HCT116 (cell line): ENCODE data around the gene NXN. TPM values are rescaled to one million over a fixed set of nuclear protein-coding genes. Genes with fewer than 3 reads are reported as not detected.

Experiments
- ATAC-seq: fragments of 200-7000 bp; cut with Tn5 transposase; 2 replicates; pipeline ENCODE4 v1.9.1; 2020; ENCODE audit warnings: mild to moderate bottlenecking, moderate library complexity
- BruUV-seq: library from RNA; stranded (reverse); fragments of 400-500 nt; replicated peaks from 2 replicates; lab custom pipeline; 2021; lab: Mats Ljungman, UMichigan
- CTCF ChIA-PET: fragments of 300-600 bp; sonication (Branson Sonifier 250); formaldehyde crosslinking; loops from one replicate; lab custom pipeline; 2021; ENCODE audit warnings: antibody characterized with exemption; lab: Charles Lee
- POLR2A ChIA-PET: fragments of 300-600, 350-600 bp; sonication (Branson Sonifier 250); formaldehyde crosslinking; loops from one replicate; lab custom pipeline; 2021; ENCODE audit warnings: antibody characterized with exemption; lab: Charles Lee
- RAD21 ChIA-PET, 2 experiments: fragments of 300-600 bp; sonication (Branson Sonifier 250); formaldehyde crosslinking; loops; one replicate each; lab custom pipeline; 2023; ENCODE audit warnings: low total read pairs in 2 of 2; ENCODE audit not compliant: uncharacterized antibody in 2 of 2, unreplicated experiment in 2 of 2, low non-redundant PET in 1 of 2; lab: Charles Lee
- DNase-seq: peaks from one replicate; pipeline ENCODE4 v3.0.0-alpha.2; 2010; ENCODE audit warnings: low read depth, low spot score
- H2AFZ ChIP-seq: fragments of 200-600 bp; shearing (Covaris generic), sonication (generic); 2 replicates; pipeline ENCODE4 v1.6.1; 2017; ENCODE audit warnings: low read depth, mixed run types, mixed read lengths, antibody characterized with exemption, low read length; ENCODE audit not compliant: poor library complexity, severe bottlenecking
- H3K27ac ChIP-seq: 2 replicates; pipeline ENCODE4 v1.5.1; 2012; ENCODE audit warnings: low read depth, low read length
- H3K27me3 ChIP-seq: fragments of 200-600 bp; sonication (generic); 2 replicates; pipeline ENCODE4 v1.6.1; 2016; ENCODE audit warnings: mixed run types, low read length, mixed read lengths; ENCODE audit not compliant: insufficient read depth
- H3K36me3 ChIP-seq, 2 experiments: fragments of 200-500 bp in 1 of 2; fragments of 200-600 bp in 1 of 2; sonication (Bioruptor generic) in 1 of 2; sonication (generic) in 1 of 2; 2 replicates each; pipeline versions ENCODE4 v1.5.1 to v1.6.1; 2014 to 2016; ENCODE audit warnings: low read length in 2 of 2, inconsistent platforms in 1 of 2, mixed read lengths in 1 of 2, mixed run types in 1 of 2; ENCODE audit not compliant: insufficient read depth in 2 of 2, control insufficient read depth in 1 of 2
- H3K4me1 ChIP-seq, 2 experiments: fragments of 200-600 bp in 1 of 2; sonication (generic) in 1 of 2; 2 replicates each; pipeline versions ENCODE4 v1.5.1 to v1.6.1; 2012 to 2017; ENCODE audit warnings: low read length in 2 of 2, inconsistent platforms in 1 of 2, mild to moderate bottlenecking in 1 of 2, mixed read lengths in 1 of 2, mixed run types in 1 of 2, moderate library complexity in 1 of 2; ENCODE audit not compliant: insufficient read depth in 2 of 2, control insufficient read depth in 1 of 2
- H3K4me2 ChIP-seq: fragments of 200-600 bp; sonication (generic); 2 replicates; pipeline ENCODE4 v1.6.1; 2017; ENCODE audit warnings: mixed run types, low read length, mixed read lengths
- H3K4me3 ChIP-seq, 2 experiments: fragments of 200-600 bp in 1 of 2; sonication (generic) in 1 of 2; replicated peaks in 1 of 2; 2 replicates each; pipeline ENCODE4 v1.5.1; 2011 to 2016; ENCODE audit warnings: low read length in 2 of 2, control low read depth in 1 of 2, low read depth in 1 of 2, mild to moderate bottlenecking in 1 of 2, mixed read lengths in 1 of 2, mixed run types in 1 of 2
- H3K79me2 ChIP-seq: fragments of 200-600 bp; sonication (generic); 2 replicates; pipeline ENCODE4 v1.6.1; 2017; ENCODE audit warnings: mild to moderate bottlenecking, mixed run types, low read length, moderate library complexity, mixed read lengths; ENCODE audit not compliant: insufficient read depth
- H3K9ac ChIP-seq: fragments of 200-600 bp; sonication (generic); 2 replicates; pipeline ENCODE4 v1.6.1; 2016; ENCODE audit warnings: low read length, mixed read lengths
- H3K9me2 ChIP-seq: fragments of 200-600 bp; sonication (generic), shearing (Covaris generic); 2 replicates; pipeline ENCODE4 v1.6.1; 2017; ENCODE audit warnings: mixed run types, mild to moderate bottlenecking, moderate library complexity; ENCODE audit not compliant: insufficient read depth
- H3K9me3 ChIP-seq, 2 experiments: fragments of 200-500 bp in 1 of 2; fragments of 200-600 bp in 1 of 2; sonication (Bioruptor generic) in 1 of 2; sonication (generic) in 1 of 2; 2 replicates each; pipeline ENCODE4 v1.6.1; 2014 to 2017; ENCODE audit warnings: low read length in 2 of 2, mixed read lengths in 2 of 2, inconsistent platforms in 1 of 2, low read depth in 1 of 2, mild to moderate bottlenecking in 1 of 2, mixed run types in 1 of 2, moderate library complexity in 1 of 2; ENCODE audit not compliant: control insufficient read depth in 1 of 2, insufficient read depth in 1 of 2
- H4K20me1 ChIP-seq: fragments of 200-600 bp; sonication (generic), shearing (Covaris generic); 2 replicates; pipeline ENCODE4 v1.6.1; 2017; ENCODE audit warnings: mixed run types, mild to moderate bottlenecking, moderate library complexity; ENCODE audit not compliant: insufficient read depth
- CEBPB ChIP-seq: IDR thresholded peaks from 2 replicates; pipeline ENCODE4 v1.6.1; 2012; ENCODE audit warnings: low read depth
- EGR1 ChIP-seq: IDR thresholded peaks from 2 replicates; pipeline ENCODE4 v1.6.1; 2012; ENCODE audit warnings: low read depth
- ELF1 ChIP-seq: IDR thresholded peaks from 2 replicates; pipeline ENCODE4 v1.6.1; 2012; ENCODE audit warnings: low read depth, borderline replicate concordance
- EZH2phosphoT487 ChIP-seq: fragments of 200-600 bp; IDR thresholded peaks from 2 replicates; pipeline ENCODE4 v1.6.1; 2018; ENCODE audit warnings: antibody characterized with exemption, borderline replicate concordance
- FOSL1 ChIP-seq: IDR thresholded peaks from 2 replicates; pipeline ENCODE4 v1.6.1; 2012; ENCODE audit warnings: low read depth
- POLR2AphosphoS5 ChIP-seq: IDR thresholded peaks from 2 replicates; pipeline ENCODE4 v1.6.1; 2011; ENCODE audit warnings: mild to moderate bottlenecking, low read depth, low read length, moderate library complexity
- RAD21 ChIP-seq: IDR thresholded peaks from 2 replicates; pipeline ENCODE4 v1.6.1; 2012; ENCODE audit warnings: low read depth, mild to moderate bottlenecking
- SIN3A ChIP-seq: IDR thresholded peaks from 2 replicates; pipeline ENCODE4 v1.6.1; 2012; ENCODE audit warnings: low read depth
- SP1 ChIP-seq: IDR thresholded peaks from 2 replicates; pipeline ENCODE4 v1.6.1; 2012; ENCODE audit warnings: low read depth
- SRF ChIP-seq: IDR thresholded peaks from 2 replicates; pipeline ENCODE4 v1.6.1; 2012; ENCODE audit warnings: low read depth
- YY1 ChIP-seq: IDR thresholded peaks from 2 replicates; pipeline ENCODE4 v1.6.1; 2011; ENCODE audit warnings: low read length, low read depth, moderate library complexity, mild to moderate bottlenecking; ENCODE audit not compliant: insufficient replicate concordance; ENCODE audit errors: extremely low read depth
- ZFX ChIP-seq: fragments of 450-650 bp; IDR thresholded peaks from 2 replicates; pipeline ENCODE4 v1.6.1; 2017
- intact Hi-C: fragments of 100-400 bp; cut with micrococcal nuclease; formaldehyde crosslinking; loops from 2 replicates; pipeline ENCODE4 v1.10.0; 2022
- total RNA-seq: library from RNA; stranded (reverse); gene quantifications from one replicate; pipeline ENCODE4 v1.2.1, GENCODE V29; 2021; ENCODE audit not compliant: unreplicated experiment
- TF ChIP-seq, protein P1 (sequence below): IDR thresholded peaks from 2 replicates; pipeline ENCODE4 v1.6.1; 2011; ENCODE audit warnings: mild to moderate bottlenecking, low read length, moderate library complexity; ENCODE audit not compliant: insufficient replicate concordance; ENCODE audit errors: extremely low read depth
- TF ChIP-seq, protein P2 (sequence below): IDR thresholded peaks from 2 replicates; pipeline ENCODE4 v1.6.1; 2012
- TF ChIP-seq, protein P3 (sequence below), 3 experiments: fragments of 200-600 bp in 1 of 3; sonication (generic) in 1 of 3; IDR thresholded peaks in 2 of 3; conservative IDR thresholded peaks in 1 of 3; 2 replicates each; pipeline ENCODE4 v1.5.1; 2012 to 2017; ENCODE audit warnings: low read depth in 2 of 3, low read length in 2 of 3, antibody characterized with exemption in 1 of 3, borderline replicate concordance in 1 of 3, control low read depth in 1 of 3, mild to moderate bottlenecking in 1 of 3, mixed read lengths in 1 of 3, mixed run types in 1 of 3, moderate library complexity in 1 of 3; ENCODE audit not compliant: insufficient read depth in 1 of 3

Gene NXN
- total RNA-seq, 1 experiment from 2014 or later, result 83.7 TPM

DNA sequence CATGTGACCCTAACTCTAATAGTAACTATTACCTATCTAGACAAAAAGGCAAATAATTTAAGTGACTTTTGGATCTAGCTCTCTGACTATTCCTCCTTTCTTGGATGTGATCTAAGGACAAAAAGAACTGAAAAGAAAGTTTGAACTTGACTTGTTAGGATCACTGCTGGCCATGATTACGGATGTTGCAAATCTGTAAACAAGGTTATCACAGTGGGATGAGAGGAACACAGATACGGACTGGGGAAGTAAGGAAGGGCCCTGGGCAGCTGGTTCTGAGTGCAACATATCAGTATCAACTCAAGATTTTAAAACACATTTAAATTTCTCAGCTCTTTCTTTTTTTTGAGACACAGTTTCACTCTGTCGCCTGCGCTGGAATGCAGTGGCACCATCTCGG lies 118.8 kb downstream of the NXN start:
- no peaks in the 10 kb centered on the region for H4K20me1 ChIP-seq
- POLR2A ChIA-PET, result no interaction called here

More for the DNA sequence above, 118.8 kb downstream of the NXN start:
- ChIA-PET CTCF (interaction anchor here (0.9 kb wide), 1 partner anchor 120 kb away, joined by 3 read pairs; no protein-coding TSS in a partner anchor), RAD21 (no interaction called here)
- H3K36me3 ChIP-seq, result no peaks in the 10 kb centered on the region
- peaks cover 49% of the 10 kb centered on the region for H3K79me2 ChIP-seq
- no peak overlapping the region for H3K27ac ChIP-seq
- H3K4me2 ChIP-seq, result no peak overlapping the region
- H2AFZ ChIP-seq, result no peak overlapping the region
- no peaks in the 10 kb centered on the region for H3K27me3 ChIP-seq
- H3K9me2 ChIP-seq, result no peaks in the 10 kb centered on the region
- no TSS peak for BruUV-seq
- H3K9ac ChIP-seq, result no peak overlapping the region
- TF ChIP-seq, protein P1, sequence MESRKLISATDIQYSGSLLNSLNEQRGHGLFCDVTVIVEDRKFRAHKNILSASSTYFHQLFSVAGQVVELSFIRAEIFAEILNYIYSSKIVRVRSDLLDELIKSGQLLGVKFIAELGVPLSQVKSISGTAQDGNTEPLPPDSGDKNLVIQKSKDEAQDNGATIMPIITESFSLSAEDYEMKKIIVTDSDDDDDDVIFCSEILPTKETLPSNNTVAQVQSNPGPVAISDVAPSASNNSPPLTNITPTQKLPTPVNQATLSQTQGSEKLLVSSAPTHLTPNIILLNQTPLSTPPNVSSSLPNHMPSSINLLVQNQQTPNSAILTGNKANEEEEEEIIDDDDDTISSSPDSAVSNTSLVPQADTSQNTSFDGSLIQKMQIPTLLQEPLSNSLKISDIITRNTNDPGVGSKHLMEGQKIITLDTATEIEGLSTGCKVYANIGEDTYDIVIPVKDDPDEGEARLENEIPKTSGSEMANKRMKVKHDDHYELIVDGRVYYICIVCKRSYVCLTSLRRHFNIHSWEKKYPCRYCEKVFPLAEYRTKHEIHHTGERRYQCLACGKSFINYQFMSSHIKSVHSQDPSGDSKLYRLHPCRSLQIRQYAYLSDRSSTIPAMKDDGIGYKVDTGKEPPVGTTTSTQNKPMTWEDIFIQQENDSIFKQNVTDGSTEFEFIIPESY, result no peak
- TF ChIP-seq SP1, result no peak
- no peak for TF ChIP-seq EZH2phosphoT487
- TF ChIP-seq SIN3A, result no peak
- no peak for TF ChIP-seq YY1
- no peak for TF ChIP-seq POLR2AphosphoS5
- no peak for TF ChIP-seq EGR1
- no peak for TF ChIP-seq CEBPB
- no peak for TF ChIP-seq RAD21
- TF ChIP-seq FOSL1, result no peak
- TF ChIP-seq, protein P2, sequence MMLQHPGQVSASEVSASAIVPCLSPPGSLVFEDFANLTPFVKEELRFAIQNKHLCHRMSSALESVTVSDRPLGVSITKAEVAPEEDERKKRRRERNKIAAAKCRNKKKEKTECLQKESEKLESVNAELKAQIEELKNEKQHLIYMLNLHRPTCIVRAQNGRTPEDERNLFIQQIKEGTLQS, result no peak
- TF ChIP-seq SRF, result no peak
- no peak for TF ChIP-seq ZFX
- TF ChIP-seq, protein P3, sequence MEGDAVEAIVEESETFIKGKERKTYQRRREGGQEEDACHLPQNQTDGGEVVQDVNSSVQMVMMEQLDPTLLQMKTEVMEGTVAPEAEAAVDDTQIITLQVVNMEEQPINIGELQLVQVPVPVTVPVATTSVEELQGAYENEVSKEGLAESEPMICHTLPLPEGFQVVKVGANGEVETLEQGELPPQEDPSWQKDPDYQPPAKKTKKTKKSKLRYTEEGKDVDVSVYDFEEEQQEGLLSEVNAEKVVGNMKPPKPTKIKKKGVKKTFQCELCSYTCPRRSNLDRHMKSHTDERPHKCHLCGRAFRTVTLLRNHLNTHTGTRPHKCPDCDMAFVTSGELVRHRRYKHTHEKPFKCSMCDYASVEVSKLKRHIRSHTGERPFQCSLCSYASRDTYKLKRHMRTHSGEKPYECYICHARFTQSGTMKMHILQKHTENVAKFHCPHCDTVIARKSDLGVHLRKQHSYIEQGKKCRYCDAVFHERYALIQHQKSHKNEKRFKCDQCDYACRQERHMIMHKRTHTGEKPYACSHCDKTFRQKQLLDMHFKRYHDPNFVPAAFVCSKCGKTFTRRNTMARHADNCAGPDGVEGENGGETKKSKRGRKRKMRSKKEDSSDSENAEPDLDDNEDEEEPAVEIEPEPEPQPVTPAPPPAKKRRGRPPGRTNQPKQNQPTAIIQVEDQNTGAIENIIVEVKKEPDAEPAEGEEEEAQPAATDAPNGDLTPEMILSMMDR (IDR thresholded peaks at IDR 0.05 in 2 of 3, conservative IDR thresholded peaks at IDR 0.05 in 1 of 3; ENCODE audit: borderline replicate concordance in 1 of 3, insufficient read depth in 1 of 3, low read depth in 2 of 3, low read length in 2 of 3), result no peak
- TF ChIP-seq ELF1, result no peak
- ATAC-seq, result no peak
- no peak overlapping the region for H3K4me3 ChIP-seq
- no peak for DNase-seq
- H3K9me3 ChIP-seq, result no peaks in the 10 kb centered on the region
- H3K4me1 ChIP-seq, result peaks cover 4 to 18% of the 10 kb centered on the region in 2 experiments; a peak in 3 of 4 replicates
- intact Hi-C loops, result no loop called here
